ENCODE measurements around the gene FAM81B. TPM values are rescaled to one million over a fixed set of nuclear protein-coding genes. Genes with fewer than 3 reads are reported as not detected.

Gene FAM81B
- polyA plus RNA-seq, 1 donor (not counting 4 experiments of a cell fraction or from before 2014, with no cell fraction given): not detected

DNA sequence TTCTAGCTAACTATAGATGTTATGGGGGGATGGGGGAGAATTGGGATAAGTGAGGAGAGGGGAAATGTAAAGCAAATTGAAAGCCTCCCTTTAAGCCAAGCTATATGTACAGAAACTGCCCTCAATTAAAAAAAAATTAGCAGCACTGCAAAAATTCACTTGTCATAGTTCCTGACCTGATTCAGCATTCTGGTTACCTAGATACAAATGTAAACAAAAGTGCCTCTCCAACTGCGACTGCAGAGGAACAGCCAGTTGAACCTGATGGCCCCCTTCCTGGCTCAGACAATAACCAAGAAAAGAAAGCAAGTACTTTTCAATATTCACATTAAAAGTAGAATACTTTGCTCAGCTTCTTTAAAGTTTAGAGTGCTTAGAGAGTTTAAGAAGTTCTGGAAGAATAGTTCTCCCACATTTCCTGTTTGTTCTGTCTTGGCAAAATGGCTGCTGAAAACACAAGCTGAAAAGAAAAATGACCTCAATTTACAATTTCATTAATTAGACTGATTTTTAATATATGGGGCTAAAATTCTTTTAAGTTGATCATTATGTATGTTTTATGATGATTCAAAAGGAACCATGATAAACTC lies 1.5 kb downstream of the FAM81B start:
- dilution Hi-C loops (cut with MboI; ENCODE audit: extremely low pct_ligation_motif_present, low sequenced_read_pairs): no loop called here
- no peak overlapping the region for H3K9ac ChIP-seq (ENCODE audit: control insufficient read depth, extremely low read depth, insufficient read depth, low read length)
- no peaks in the 10 kb centered on the region for H3K9me1 ChIP-seq (ENCODE audit: control insufficient read depth, extremely low read depth, insufficient read depth, low read length)
- H3K4me3 ChIP-seq (ENCODE audit: control insufficient read depth in 2 of 3, extremely low read depth in 1 of 3, insufficient read depth in 2 of 3, low read depth in 1 of 3, low read length in 3 of 3): no peak overlapping the region
- no peaks in the 10 kb centered on the region for H4K20me1 ChIP-seq (ENCODE audit: control insufficient read depth, extremely low read depth, insufficient read depth, low read length)
- no peaks in the 10 kb centered on the region for H3K4me1 ChIP-seq (ENCODE audit: control insufficient read depth, extremely low read depth, insufficient read depth, low read length)
- H3K4me2 ChIP-seq (ENCODE audit: control insufficient read depth, extremely low read depth, insufficient read depth, low read depth, low read length): no peak overlapping the region
- H3K27ac ChIP-seq (ENCODE audit: control insufficient read depth, insufficient read depth, low read length): no peak overlapping the region
- H3K9me3 ChIP-seq (ENCODE audit: control insufficient read depth, low read depth, low read length): no peaks in the 10 kb centered on the region
- TF ChIP-seq, protein P1, sequence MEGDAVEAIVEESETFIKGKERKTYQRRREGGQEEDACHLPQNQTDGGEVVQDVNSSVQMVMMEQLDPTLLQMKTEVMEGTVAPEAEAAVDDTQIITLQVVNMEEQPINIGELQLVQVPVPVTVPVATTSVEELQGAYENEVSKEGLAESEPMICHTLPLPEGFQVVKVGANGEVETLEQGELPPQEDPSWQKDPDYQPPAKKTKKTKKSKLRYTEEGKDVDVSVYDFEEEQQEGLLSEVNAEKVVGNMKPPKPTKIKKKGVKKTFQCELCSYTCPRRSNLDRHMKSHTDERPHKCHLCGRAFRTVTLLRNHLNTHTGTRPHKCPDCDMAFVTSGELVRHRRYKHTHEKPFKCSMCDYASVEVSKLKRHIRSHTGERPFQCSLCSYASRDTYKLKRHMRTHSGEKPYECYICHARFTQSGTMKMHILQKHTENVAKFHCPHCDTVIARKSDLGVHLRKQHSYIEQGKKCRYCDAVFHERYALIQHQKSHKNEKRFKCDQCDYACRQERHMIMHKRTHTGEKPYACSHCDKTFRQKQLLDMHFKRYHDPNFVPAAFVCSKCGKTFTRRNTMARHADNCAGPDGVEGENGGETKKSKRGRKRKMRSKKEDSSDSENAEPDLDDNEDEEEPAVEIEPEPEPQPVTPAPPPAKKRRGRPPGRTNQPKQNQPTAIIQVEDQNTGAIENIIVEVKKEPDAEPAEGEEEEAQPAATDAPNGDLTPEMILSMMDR (optimal IDR thresholded peaks at IDR 0.05 in 1 of 3, IDR thresholded peaks at IDR 0.05 in 1 of 3, conservative IDR thresholded peaks at IDR 0.05 in 1 of 3; ENCODE audit: extremely low read depth in 1 of 3, insufficient read depth in 2 of 3, low read length in 3 of 3): no peak
- FAIRE-seq (no peak), DNase-seq (ENCODE audit: low read depth, low spot score) (no peak)
- no peaks in the 10 kb centered on the region for H3K36me3 ChIP-seq (ENCODE audit: control insufficient read depth in 2 of 2, extremely low read depth in 1 of 2, insufficient read depth in 2 of 2, low read length in 2 of 2)
- H3K79me2 ChIP-seq (ENCODE audit: control insufficient read depth, insufficient read depth, low read length): no peaks in the 10 kb centered on the region
- H3K27me3 ChIP-seq (ENCODE audit: control insufficient read depth, extremely low read depth, insufficient read depth, low read length): peaks cover 5% of the 10 kb centered on the region
- peak overlapping the region; percentile 20 for H2AFZ ChIP-seq (ENCODE audit: control insufficient read depth, low read length)

DNA sequence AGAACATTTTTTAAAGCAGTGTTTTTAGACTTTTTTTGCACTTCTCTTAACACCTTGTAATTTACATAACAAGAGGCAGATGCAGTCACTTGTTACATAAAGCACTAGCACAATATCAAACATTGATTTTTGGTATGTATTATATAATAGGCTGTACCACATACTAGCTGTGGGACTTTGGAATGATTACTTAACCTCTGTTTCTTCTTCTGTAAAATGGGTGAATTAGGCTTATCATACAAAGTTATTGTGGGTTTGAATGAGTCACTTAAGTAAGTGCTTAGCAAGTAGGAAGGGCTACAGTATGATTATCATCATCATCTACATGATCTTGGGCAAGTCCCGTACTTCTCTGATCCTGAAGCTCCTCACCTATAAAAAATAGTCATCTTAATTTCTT lies 2.1 kb downstream of the FAM81B start:
- no peak overlapping the region for H3K4me2 ChIP-seq (ENCODE audit: control insufficient read depth, extremely low read depth, insufficient read depth, low read depth, low read length)
- no peak overlapping the region for H2AFZ ChIP-seq (ENCODE audit: control insufficient read depth, low read length)
- DNase-seq (ENCODE audit: low read depth, low spot score) (peak; percentile 1), FAIRE-seq (no peak)
- H3K4me1 ChIP-seq (ENCODE audit: control insufficient read depth, extremely low read depth, insufficient read depth, low read length): no peaks in the 10 kb centered on the region
- H4K20me1 ChIP-seq (ENCODE audit: control insufficient read depth, extremely low read depth, insufficient read depth, low read length): no peaks in the 10 kb centered on the region
- no peak for TF ChIP-seq EZH2 (IDR thresholded peaks at IDR 0.05; ENCODE audit: low read length)
- TF ChIP-seq, protein P1 (optimal IDR thresholded peaks at IDR 0.05 in 1 of 3, IDR thresholded peaks at IDR 0.05 in 1 of 3, conservative IDR thresholded peaks at IDR 0.05 in 1 of 3; ENCODE audit: extremely low read depth in 1 of 3, insufficient read depth in 2 of 3, low read length in 3 of 3): no peak
- no peak overlapping the region for H3K9ac ChIP-seq (ENCODE audit: control insufficient read depth, extremely low read depth, insufficient read depth, low read length)
- H3K9me3 ChIP-seq (ENCODE audit: control insufficient read depth, low read depth, low read length): no peaks in the 10 kb centered on the region
- H3K27ac ChIP-seq (ENCODE audit: control insufficient read depth, insufficient read depth, low read length): no peak overlapping the region
- H3K27me3 ChIP-seq (ENCODE audit: control insufficient read depth, extremely low read depth, insufficient read depth, low read length): peaks cover 5% of the 10 kb centered on the region
- H3K4me3 ChIP-seq (ENCODE audit: control insufficient read depth in 2 of 3, extremely low read depth in 1 of 3, insufficient read depth in 2 of 3, low read depth in 1 of 3, low read length in 3 of 3): no peak overlapping the region
- H3K36me3 ChIP-seq (ENCODE audit: control insufficient read depth in 2 of 2, extremely low read depth in 1 of 2, insufficient read depth in 2 of 2, low read length in 2 of 2): no peaks in the 10 kb centered on the region
- no peaks in the 10 kb centered on the region for H3K79me2 ChIP-seq (ENCODE audit: control insufficient read depth, insufficient read depth, low read length)
- dilution Hi-C loops (cut with MboI; ENCODE audit: extremely low pct_ligation_motif_present, low sequenced_read_pairs): no loop called here
- H3K9me1 ChIP-seq (ENCODE audit: control insufficient read depth, extremely low read depth, insufficient read depth, low read length): no peaks in the 10 kb centered on the region
